Spinal cord (tissue), 10 donors: ENCODE results near the gene EIF4A2. TPM values are rescaled to one million over a fixed set of nuclear protein-coding genes. Genes with fewer than 3 reads are reported as not detected.

Experiments
- DNase-seq, 6 donors: peaks; one replicate each; pipeline versions ENCODE4 v3.0.0 to v3.0.0-alpha.2; 2013 to 2015; ENCODE audit warnings: low spot score in 6 of 6, low read depth in 4 of 6
- H3K27ac ChIP-seq: one replicate; pipeline ENCODE4 v1.5.1; 2013; ENCODE audit warnings: low read depth, low read length, control low read depth
- H3K27me3 ChIP-seq: one replicate; pipeline ENCODE4 v1.6.1; 2013; ENCODE audit warnings: low read length; ENCODE audit not compliant: control insufficient read depth, insufficient read depth
- H3K36me3 ChIP-seq: one replicate; pipeline ENCODE4 v1.6.1; 2013; ENCODE audit warnings: low read length; ENCODE audit not compliant: control insufficient read depth, insufficient read depth
- H3K4me1 ChIP-seq: one replicate; pipeline ENCODE4 v1.6.1; 2013; ENCODE audit warnings: low read length; ENCODE audit not compliant: control insufficient read depth, insufficient read depth
- H3K4me3 ChIP-seq: one replicate; pipeline ENCODE4 v1.5.1; 2013; ENCODE audit warnings: low read depth, low read length, control low read depth
- H3K9me3 ChIP-seq: one replicate; pipeline ENCODE4 v1.6.1; 2013; ENCODE audit warnings: low read length; ENCODE audit not compliant: control insufficient read depth, insufficient read depth
- WGBS: methylation state at CpG from one replicate; pipeline ENCODE4 v1.1.5; 2013; ENCODE audit warnings: missing lambda C conversion rate; ENCODE audit not compliant: insufficient coverage; 5-methylcytosine and 5-hydroxymethylcytosine counted together
- long read RNA-seq, 4 donors: transcript quantifications; one replicate each; lab custom pipeline, GENCODE V29; 2026
- polyA plus RNA-seq, 2 donors: library from polyadenylated mRNA; unstranded; fragments of 120-200 nt; gene quantifications; one replicate each; pipeline ENCODE4 v1.2.1, GENCODE V29; 2013; ENCODE audit not compliant: insufficient read length in 2 of 2
- total RNA-seq, 2 donors: library from RNA; depleted of rRNA in 1 of 2; stranded (reverse); fragments of 120-200 nt in 1 of 2; fragments of >200 nt in 1 of 2; gene quantifications; one replicate each; pipeline versions ENCODE4 v1.2.3 to v1.2.4, GENCODE V29; 2013 to 2014
- donor health status: healthy.

The EIF4A2 gene
- total RNA-seq = 100 to 1,000 TPM; 660 to 784 TPM
- polyA plus RNA-seq = 100 to 1,000 TPM; 611 to 664 TPM
- long read RNA-seq, donor 1, transcript EIF4A2-225 (2 exons, 460 nt) = minor isoform, 16 of 312 reads
- long read RNA-seq, donor 1, transcript EIF4A2-203 (10 exons, 1,751 nt) = minor isoform, 15 of 312 reads
- long read RNA-seq, donor 1, transcript EIF4A2-205 (11 exons, 1,889 nt) = minor isoform, 69 of 312 reads
- long read RNA-seq, donor 1, transcript EIF4A2-201 (11 exons, 1,919 nt) = major isoform, 131 of 312 reads
- long read RNA-seq, donor 1, partial matches to known transcripts = 43 of 312 reads
- long read RNA-seq, donor 1, other reads (novel, unspliced or antisense) = 9 of 312 reads
- long read RNA-seq, donor 2, transcript EIF4A2-203 (10 exons, 1,751 nt) = minor isoform, 9 of 64 reads
- long read RNA-seq, donor 2, transcript EIF4A2-201 (11 exons, 1,919 nt) = major isoform, 41 of 64 reads
- long read RNA-seq, donor 2, transcript EIF4A2-205 (11 exons, 1,889 nt) = minor isoform, 6 of 64 reads
- long read RNA-seq, donor 2, partial matches to known transcripts = 0 of 64 reads
- long read RNA-seq, donor 2, other reads (novel, unspliced or antisense) = 0 of 64 reads
- long read RNA-seq, donor 3, transcript EIF4A2-203 (10 exons, 1,751 nt) = minor isoform, 10 of 90 reads
- long read RNA-seq, donor 3, transcript EIF4A2-201 (11 exons, 1,919 nt) = major isoform, 48 of 90 reads
- long read RNA-seq, donor 3, transcript EIF4A2-205 (11 exons, 1,889 nt) = minor isoform, 21 of 90 reads
- long read RNA-seq, donor 3, partial matches to known transcripts = 0 of 90 reads
- long read RNA-seq, donor 3, other reads (novel, unspliced or antisense) = 0 of 90 reads
- long read RNA-seq, donor 4, transcript EIF4A2-201 (11 exons, 1,919 nt) = major isoform, 158 of 398 reads
- long read RNA-seq, donor 4, transcript EIF4A2-208 (4 exons, 600 nt) = minor isoform, 15 of 398 reads
- long read RNA-seq, donor 4, transcript EIF4A2-205 (11 exons, 1,889 nt) = minor isoform, 62 of 398 reads
- long read RNA-seq, donor 4, transcript EIF4A2-203 (10 exons, 1,751 nt) = minor isoform, 41 of 398 reads
- long read RNA-seq, donor 4, partial matches to known transcripts = 82 of 398 reads
- long read RNA-seq, donor 4, other reads (novel, unspliced or antisense) = 5 of 398 reads

GRCh38 chr3:186783058-186783730, at the start of gene EIF4A2:
TSS of gene EIF4A2 (plus strand) at chr3:186783577. CDS start at chr3:186783611, 34 bp downstream.
- peak; percentile 84 to 97 (median 88) for DNase-seq
- Histone ChIP-seq H3K4me3 (peak within 1 kb of the TSS; percentile 66), H3K9me3 (no peaks in the 10 kb centered on the region), H3K4me1 (peaks cover 4% of the 10 kb centered on the region), H3K27ac (peak within 1 kb of the TSS; percentile 99), H3K27me3 (no peaks in the 10 kb centered on the region), H3K36me3 (peaks cover 21% of the 10 kb centered on the region)
- WGBS = under 1% methylated on average over 60 of the region's 60 CpGs

- Histone ChIP-seq H3K4me1 (no peaks in the 10 kb centered on the region), H3K36me3 (no peaks in the 10 kb centered on the region), H3K9me3 (no peaks in the 10 kb centered on the region), H3K4me3 (no peak overlapping the region), H3K27ac (no peak overlapping the region), H3K27me3 (no peaks in the 10 kb centered on the region)
- 100% methylated on average over 1 of the region's 7 CpGs for WGBS
- DNase-seq = peak in 1 of 6 donors; percentile 60
These were observed 40.6 kb upstream of the EIF4A2 start for GRCh38 chr3:186742618-186743380.

- DNase-seq = no peak
- no peaks in the 10 kb centered on the region for H3K4me1 ChIP-seq
- no peak overlapping the region for H3K4me3 ChIP-seq
- no CpG with 5 or more reads among the region's 3 CpGs for WGBS
- H3K36me3 ChIP-seq = no peaks in the 10 kb centered on the region
- no peaks in the 10 kb centered on the region for H3K9me3 ChIP-seq
- no peaks in the 10 kb centered on the region for H3K27me3 ChIP-seq
- H3K27ac ChIP-seq = no peak overlapping the region
These were observed 39.7 kb upstream of the EIF4A2 start for GRCh38 chr3:186743666-186744065.

- no peak overlapping the region for H3K4me3 ChIP-seq
- peak in 1 of 6 donors; percentile 16 for DNase-seq
- WGBS = 53% methylated on average over 10 of the region's 10 CpGs
- no peak overlapping the region for H3K27ac ChIP-seq
- no peaks in the 10 kb centered on the region for H3K27me3 ChIP-seq
- H3K36me3 ChIP-seq = no peaks in the 10 kb centered on the region
- no peaks in the 10 kb centered on the region for H3K4me1 ChIP-seq
- no peaks in the 10 kb centered on the region for H3K9me3 ChIP-seq
These were observed 37.4 kb upstream of the EIF4A2 start for GRCh38 chr3:186746008-186746407.

- Histone ChIP-seq H3K4me3 (no peak overlapping the region), H3K9me3 (no peaks in the 10 kb centered on the region), H3K36me3 (no peaks in the 10 kb centered on the region), H3K27ac (no peak overlapping the region), H3K27me3 (no peaks in the 10 kb centered on the region), H3K4me1 (no peaks in the 10 kb centered on the region)
- no peak for DNase-seq
- WGBS = 100% methylated on average over 2 of the region's 2 CpGs
These were observed 33.1 kb upstream of the EIF4A2 start for GRCh38 chr3:186750316-186750715.

GRCh38 chr3:186751480-186751879, 31.9 kb upstream of the EIF4A2 start:
- Histone ChIP-seq H3K27ac (no peak overlapping the region), H3K4me1 (no peaks in the 10 kb centered on the region), H3K4me3 (no peak overlapping the region), H3K36me3 (no peaks in the 10 kb centered on the region), H3K9me3 (no peaks in the 10 kb centered on the region), H3K27me3 (no peaks in the 10 kb centered on the region)
- WGBS = 88% methylated on average over 2 of the region's 3 CpGs
- DNase-seq = no peak

- H3K36me3 ChIP-seq = no peaks in the 10 kb centered on the region
- no peak for DNase-seq
- H3K4me1 ChIP-seq = no peaks in the 10 kb centered on the region
- no peak overlapping the region for H3K4me3 ChIP-seq
- no peak overlapping the region for H3K27ac ChIP-seq
- H3K9me3 ChIP-seq = no peaks in the 10 kb centered on the region
- no peaks in the 10 kb centered on the region for H3K27me3 ChIP-seq
- WGBS = 95% methylated on average over 3 of the region's 7 CpGs
These were observed 29.4 kb upstream of the EIF4A2 start for GRCh38 chr3:186754006-186754405.

GRCh38 chr3:186754871-186755270, 28.5 kb upstream of the EIF4A2 start:
- no peak for DNase-seq
- Histone ChIP-seq H3K4me3 (no peak overlapping the region), H3K36me3 (no peaks in the 10 kb centered on the region), H3K9me3 (no peaks in the 10 kb centered on the region), H3K27ac (no peak overlapping the region), H3K27me3 (no peaks in the 10 kb centered on the region), H3K4me1 (no peaks in the 10 kb centered on the region)
- 95% methylated on average over 5 of the region's 5 CpGs for WGBS
